ENCODE data around the gene CDKN1C.
"Not testable (repeated sequence)": the region's sequence is repeated elsewhere in the genome, so short reads cannot be mapped to it uniquely, and the experiment has no call there.

The CDKN1C gene

GRCh38 chr11:2909133-2909902, 23.7 kb upstream of the CDKN1C start:
- no peak for DNase-seq (ENCODE audit: low spot score)

- no peak for DNase-seq (ENCODE audit: low spot score)
Observed at GRCh38 chr11:2908130-2908529, 22.6 kb upstream of the CDKN1C start.

- DNase-seq (ENCODE audit: low spot score), result not testable (repeated sequence)
Observed at GRCh38 chr11:2905299-2905698, 19.7 kb upstream of the CDKN1C start.

GRCh38 chr11:2904153-2905052, 18.8 kb upstream of the CDKN1C start:
- DNase-seq (ENCODE audit: low spot score), result no peak

GRCh38 chr11:2903672-2904011, 18.1 kb upstream of the CDKN1C start:
- no peak for DNase-seq (ENCODE audit: low spot score)

GRCh38 chr11:2902784-2903671, 17.5 kb upstream of the CDKN1C start:
- no peak for DNase-seq (ENCODE audit: low spot score)

- peak; percentile 73 for DNase-seq (ENCODE audit: low spot score)
Observed at GRCh38 chr11:2901854-2902783, 16.5 kb upstream of the CDKN1C start.

GRCh38 chr11:2901196-2901796, 15.7 kb upstream of the CDKN1C start:
- no peak for DNase-seq (ENCODE audit: low spot score)

- peak; percentile 30 for DNase-seq (ENCODE audit: low spot score)
Observed at GRCh38 chr11:2899080-2899783, 13.7 kb upstream of the CDKN1C start.

- DNase-seq (ENCODE audit: low spot score), result peak; percentile 90
Observed at GRCh38 chr11:2898366-2899079, 12.9 kb upstream of the CDKN1C start.

- DNase-seq (ENCODE audit: low spot score), result no peak
Observed at GRCh38 chr11:2897048-2897447, 11.5 kb upstream of the CDKN1C start.

- no peak for DNase-seq (ENCODE audit: low spot score)
Observed at GRCh38 chr11:2896047-2896446, 10.5 kb upstream of the CDKN1C start.

- no peak for DNase-seq (ENCODE audit: low spot score)
Observed at GRCh38 chr11:2893935-2894334, 8.4 kb upstream of the CDKN1C start.

GRCh38 chr11:2892967-2893528, 7.5 kb upstream of the CDKN1C start:
- DNase-seq (ENCODE audit: low spot score), result no peak

GRCh38 chr11:2892215-2892966, 6.8 kb upstream of the CDKN1C start:
- peak; percentile 28 for DNase-seq (ENCODE audit: low spot score)

GRCh38 chr11:2891326-2892214, 6.0 kb upstream of the CDKN1C start:
- peak; percentile 41 for DNase-seq (ENCODE audit: low spot score)

Measured in kidney capillary endothelial cell (primary cell).